Measurements from ENCODE around the gene MAN1C1. TPM values are rescaled to one million over a fixed set of nuclear protein-coding genes. Genes with fewer than 3 reads are reported as not detected.

The MAN1C1 gene
- total RNA-seq, 2 donors from 2014 or later, result 2.7 to 4.3 TPM

DNA sequence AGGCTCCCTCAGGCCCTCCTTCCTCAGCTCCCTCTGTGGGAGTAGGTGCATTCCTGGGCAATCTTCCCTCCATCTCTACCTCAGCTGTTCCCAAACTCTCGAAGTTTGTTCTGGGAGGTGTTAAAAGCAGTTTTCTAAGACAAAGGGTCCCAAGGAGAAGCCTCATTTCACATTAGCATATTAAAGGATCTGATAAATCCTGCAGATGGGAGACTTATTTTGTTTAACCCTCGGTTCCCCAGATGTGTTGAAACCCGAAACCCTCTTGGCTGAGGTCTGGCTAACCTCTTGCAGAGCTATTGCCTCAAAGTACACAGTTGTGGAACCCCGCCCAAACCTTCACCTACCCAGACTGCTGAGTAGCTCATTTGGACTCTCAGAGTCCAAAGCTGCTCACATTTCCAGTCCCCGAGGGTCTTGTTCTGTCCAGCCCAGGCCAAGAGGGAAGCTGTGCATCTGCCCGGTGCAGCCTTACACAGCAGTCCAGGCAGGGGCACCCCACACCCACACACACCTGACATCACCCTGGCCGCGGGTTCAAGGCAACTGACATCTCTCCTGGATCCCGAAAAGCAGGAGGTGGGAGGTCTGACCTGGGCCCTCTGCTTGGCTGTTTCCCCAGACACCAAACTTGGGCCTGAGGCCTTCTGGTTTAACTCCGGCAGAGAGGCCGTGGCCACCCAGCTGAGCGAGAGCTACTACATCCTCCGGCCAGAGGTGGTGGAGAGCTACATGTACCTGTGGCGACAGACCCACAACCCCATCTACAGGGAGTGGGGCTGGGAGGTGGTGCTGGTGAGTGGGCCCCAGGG, 163.9 kb downstream of the MAN1C1 start:
- H3K9ac ChIP-seq (ENCODE audit: low read depth in 2 of 2, low read length in 2 of 2), result no peak overlapping the region
- no peak overlapping the region for H3K4me3 ChIP-seq
- TF ChIP-seq, protein P1, sequence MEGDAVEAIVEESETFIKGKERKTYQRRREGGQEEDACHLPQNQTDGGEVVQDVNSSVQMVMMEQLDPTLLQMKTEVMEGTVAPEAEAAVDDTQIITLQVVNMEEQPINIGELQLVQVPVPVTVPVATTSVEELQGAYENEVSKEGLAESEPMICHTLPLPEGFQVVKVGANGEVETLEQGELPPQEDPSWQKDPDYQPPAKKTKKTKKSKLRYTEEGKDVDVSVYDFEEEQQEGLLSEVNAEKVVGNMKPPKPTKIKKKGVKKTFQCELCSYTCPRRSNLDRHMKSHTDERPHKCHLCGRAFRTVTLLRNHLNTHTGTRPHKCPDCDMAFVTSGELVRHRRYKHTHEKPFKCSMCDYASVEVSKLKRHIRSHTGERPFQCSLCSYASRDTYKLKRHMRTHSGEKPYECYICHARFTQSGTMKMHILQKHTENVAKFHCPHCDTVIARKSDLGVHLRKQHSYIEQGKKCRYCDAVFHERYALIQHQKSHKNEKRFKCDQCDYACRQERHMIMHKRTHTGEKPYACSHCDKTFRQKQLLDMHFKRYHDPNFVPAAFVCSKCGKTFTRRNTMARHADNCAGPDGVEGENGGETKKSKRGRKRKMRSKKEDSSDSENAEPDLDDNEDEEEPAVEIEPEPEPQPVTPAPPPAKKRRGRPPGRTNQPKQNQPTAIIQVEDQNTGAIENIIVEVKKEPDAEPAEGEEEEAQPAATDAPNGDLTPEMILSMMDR (IDR thresholded peaks at IDR 0.05), result no peak
- H3K9me3 ChIP-seq, result no peaks in the 10 kb centered on the region
- DNase-seq, result no peak
- intact Hi-C loops (cut with DNase I), result no loop called here
- no peaks in the 10 kb centered on the region for H3K27me3 ChIP-seq
- no peak overlapping the region for H3K27ac ChIP-seq
- no peaks in the 10 kb centered on the region for H3K36me3 ChIP-seq
- H3K4me1 ChIP-seq, result no peaks in the 10 kb centered on the region

DNA sequence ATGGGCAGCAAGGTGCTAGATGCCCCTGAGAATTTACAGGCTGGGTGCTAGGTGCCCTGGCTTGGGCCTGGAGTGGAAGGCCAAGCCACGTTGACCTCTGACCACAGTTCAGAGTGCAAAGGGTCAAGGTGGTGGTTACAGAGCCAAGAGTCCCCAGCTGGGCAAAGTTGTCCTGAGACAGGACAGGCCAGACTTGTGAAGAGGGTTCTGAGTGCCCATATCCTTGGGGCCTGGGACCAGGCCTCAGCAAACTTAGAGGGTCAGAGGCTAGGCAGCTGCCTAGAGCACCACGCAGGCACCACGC, 164.5 kb downstream of the MAN1C1 start:
- H3K27me3 ChIP-seq, result no peaks in the 10 kb centered on the region
- H3K36me3 ChIP-seq, result no peaks in the 10 kb centered on the region
- H3K9ac ChIP-seq (ENCODE audit: low read depth in 2 of 2, low read length in 2 of 2), result no peak overlapping the region
- no peaks in the 10 kb centered on the region for H3K9me3 ChIP-seq
- no peak overlapping the region for H3K4me3 ChIP-seq
- intact Hi-C loops (cut with DNase I), result no loop called here
- no peak for DNase-seq
- no peak overlapping the region for H3K27ac ChIP-seq
- no peaks in the 10 kb centered on the region for H3K4me1 ChIP-seq
- TF ChIP-seq, protein P1 (IDR thresholded peaks at IDR 0.05), result no peak

DNA sequence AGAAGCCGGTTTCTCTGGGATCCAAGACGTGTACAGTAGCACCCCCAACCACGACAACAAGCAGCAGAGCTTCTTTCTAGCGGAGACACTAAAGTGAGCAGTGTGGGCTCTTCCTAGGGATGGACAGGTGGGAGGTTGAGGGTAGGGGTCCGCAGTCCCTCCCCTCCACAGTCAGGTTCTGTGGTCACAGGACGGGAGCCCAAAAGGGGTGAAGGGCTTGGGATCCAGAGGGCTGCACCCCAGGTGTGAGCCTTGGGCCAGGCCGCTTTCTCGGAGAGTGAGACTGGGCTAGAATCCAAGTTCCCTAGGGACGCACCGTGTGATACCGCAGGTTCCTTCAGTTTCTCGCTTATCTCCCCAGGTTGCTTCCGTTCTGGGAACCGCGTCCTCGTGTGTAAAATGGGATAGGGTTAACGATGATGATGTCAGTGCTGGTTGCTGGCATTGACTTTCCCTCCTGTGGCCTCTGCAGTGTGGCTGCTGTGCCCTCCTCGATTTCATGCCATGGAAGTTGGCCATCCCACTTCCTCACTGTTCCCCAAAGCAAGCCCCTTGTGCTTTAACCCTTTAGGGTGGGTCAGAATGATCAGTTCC, 166.1 kb downstream of the MAN1C1 start:
- H3K27ac ChIP-seq, result no peak overlapping the region
- H3K4me3 ChIP-seq, result no peak overlapping the region
- intact Hi-C loops (cut with DNase I), result no loop called here
- no peaks in the 10 kb centered on the region for H3K27me3 ChIP-seq
- no peak for DNase-seq
- H3K9me3 ChIP-seq, result no peaks in the 10 kb centered on the region
- no peak overlapping the region for H3K9ac ChIP-seq (ENCODE audit: low read depth in 2 of 2, low read length in 2 of 2)
- H3K4me1 ChIP-seq, result no peaks in the 10 kb centered on the region
- no peaks in the 10 kb centered on the region for H3K36me3 ChIP-seq
- TF ChIP-seq, protein P1 (IDR thresholded peaks at IDR 0.05), result no peak

DNA sequence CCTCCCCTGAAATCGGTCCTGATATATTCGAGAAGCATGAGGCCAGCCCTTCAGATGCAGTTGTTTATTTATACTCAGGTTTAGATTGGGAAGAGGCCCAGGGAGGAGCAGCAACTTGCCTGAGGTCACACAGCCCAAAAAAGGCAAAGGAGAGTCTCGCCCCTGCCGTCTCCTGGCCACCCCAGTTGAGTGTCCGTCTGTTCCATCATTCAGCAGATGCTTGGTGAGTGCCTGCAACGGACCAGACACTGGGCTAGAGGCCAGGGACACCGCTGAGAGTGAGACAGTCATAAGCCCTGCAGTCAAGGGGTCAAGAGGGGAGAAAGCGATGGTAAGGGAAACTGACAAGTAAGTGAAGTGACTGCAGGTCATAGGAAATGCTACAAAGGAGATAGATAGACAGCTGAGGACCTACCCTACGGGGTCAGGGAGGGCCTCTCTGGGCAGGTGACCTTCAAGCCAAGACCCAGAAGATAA, 168.0 kb downstream of the MAN1C1 start:
- Histone ChIP-seq H3K9ac (ENCODE audit: low read depth in 2 of 2, low read length in 2 of 2) (no peak overlapping the region), H3K9me3 (no peaks in the 10 kb centered on the region), H3K4me1 (no peaks in the 10 kb centered on the region), H3K27ac (no peak overlapping the region), H3K27me3 (no peaks in the 10 kb centered on the region), H3K36me3 (no peaks in the 10 kb centered on the region), H3K4me3 (no peak overlapping the region)
- TF ChIP-seq, protein P1 (IDR thresholded peaks at IDR 0.05), result no peak
- no peak for DNase-seq
- intact Hi-C loops (cut with DNase I), result no loop called here

DNA sequence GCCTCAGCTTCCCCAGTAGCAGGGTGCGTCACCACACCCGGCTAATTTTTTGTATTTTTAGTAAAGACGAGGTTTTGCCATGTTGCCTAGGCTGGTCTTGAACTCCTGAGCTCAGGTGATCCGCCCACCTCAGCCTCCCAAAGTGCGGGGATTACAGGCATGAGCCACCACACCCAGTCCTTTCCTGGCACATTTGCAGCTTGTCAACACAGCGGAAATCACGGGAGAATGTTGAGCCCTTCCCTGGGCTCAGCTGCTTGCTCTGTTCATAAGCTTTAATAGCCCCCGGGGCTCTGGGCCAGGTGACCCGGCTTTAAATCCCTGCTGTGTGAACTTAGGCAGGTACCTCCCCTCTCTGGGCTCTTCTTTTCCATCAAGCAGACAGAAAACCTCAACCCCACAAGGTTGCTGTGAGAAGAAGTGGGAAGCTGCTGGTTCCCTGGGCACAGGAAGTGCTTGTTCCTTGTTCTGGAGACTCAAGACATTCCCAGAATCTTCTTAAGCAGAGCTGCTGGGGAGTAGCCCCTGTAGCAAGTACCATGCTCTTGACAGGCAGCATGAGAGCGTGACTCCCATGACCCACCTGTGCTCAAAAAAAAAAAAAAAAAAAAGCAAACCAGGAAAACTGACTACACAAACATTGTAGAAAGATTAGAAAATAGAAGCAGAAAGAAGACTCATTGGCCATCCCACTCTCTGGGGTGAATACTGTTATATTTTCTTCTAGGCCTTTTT, 168.9 kb downstream of the MAN1C1 start:
- DNase-seq, result no peak
- intact Hi-C loops (cut with DNase I), result no loop called here
- Histone ChIP-seq H3K9ac (ENCODE audit: low read depth in 2 of 2, low read length in 2 of 2) (no peak overlapping the region), H3K4me3 (no peak overlapping the region), H3K27me3 (no peaks in the 10 kb centered on the region), H3K36me3 (no peaks in the 10 kb centered on the region), H3K4me1 (no peaks in the 10 kb centered on the region), H3K27ac (no peak overlapping the region), H3K9me3 (no peaks in the 10 kb centered on the region)
- TF ChIP-seq, protein P1 (IDR thresholded peaks at IDR 0.05), result no peak
